ENCODE measurements around the gene ATF1.
"Not testable (repeated sequence)": the region's sequence is repeated elsewhere in the genome, so short reads cannot be mapped to it uniquely, and the experiment has no call there.

The ATF1 gene

GRCh38 chr12:50868881-50869280, 105.0 kb downstream of the ATF1 start:
- DNase-seq: not testable (repeated sequence)

Measured in inflammatory macrophage treated with lipopolysaccharide for 4 hours (primary cell).